Muscle of leg (tissue), 11 donors: Measurements from ENCODE around the gene RABGAP1. TPM values are rescaled to one million over a fixed set of nuclear protein-coding genes. Genes with fewer than 3 reads are reported as not detected.

Experiments
- DNase-seq: peaks from one replicate; pipeline ENCODE4 v3.0.0; 2013
- H3K27ac ChIP-seq: one replicate; pipeline ENCODE4 v1.5.1; 2013; ENCODE audit warnings: mild to moderate bottlenecking, low read length, control low read depth
- H3K27me3 ChIP-seq: one replicate; pipeline ENCODE4 v1.6.1; 2013; ENCODE audit warnings: low read length; ENCODE audit not compliant: control insufficient read depth, insufficient read depth
- H3K36me3 ChIP-seq: one replicate; pipeline ENCODE4 v1.6.1; 2013; ENCODE audit warnings: low read length; ENCODE audit not compliant: control insufficient read depth, insufficient read depth
- H3K4me1 ChIP-seq: one replicate; pipeline ENCODE4 v1.6.1; 2013; ENCODE audit warnings: low read length; ENCODE audit not compliant: control insufficient read depth, insufficient read depth
- H3K4me3 ChIP-seq: one replicate; pipeline ENCODE4 v1.5.1; 2013; ENCODE audit warnings: low read length, control low read depth
- H3K9me3 ChIP-seq: replicated peaks from 2 replicates; pipeline ENCODE4 v1.6.1; 2013; ENCODE audit warnings: low read depth, low read length; ENCODE audit not compliant: control insufficient read depth
- WGBS: methylation state at CpG from one replicate; pipeline ENCODE4 v1.1.5; 2013; ENCODE audit warnings: missing lambda C conversion rate; ENCODE audit not compliant: insufficient coverage; 5-methylcytosine and 5-hydroxymethylcytosine counted together
- polyA plus RNA-seq, 8 donors: library from polyadenylated mRNA; unstranded; fragments of 120-200 nt; gene quantifications; one replicate each; pipeline versions ENCODE4 v1.2.1 to v1.2.3, GENCODE V29; 2013; ENCODE audit warnings: inconsistent platforms in 1 of 8, low replicate concordance in 1 of 8; ENCODE audit not compliant: insufficient read length in 8 of 8, insufficient read depth in 1 of 8
- total RNA-seq: library from RNA; stranded (reverse); fragments of 120-200 nt; gene quantifications from one replicate; pipeline ENCODE4 v1.2.4, GENCODE V29; 2013

Gene RABGAP1
- total and polyA plus RNA-seq, 9 donors: 29.6 to 40.5 (median 30.9) TPM

DNA sequence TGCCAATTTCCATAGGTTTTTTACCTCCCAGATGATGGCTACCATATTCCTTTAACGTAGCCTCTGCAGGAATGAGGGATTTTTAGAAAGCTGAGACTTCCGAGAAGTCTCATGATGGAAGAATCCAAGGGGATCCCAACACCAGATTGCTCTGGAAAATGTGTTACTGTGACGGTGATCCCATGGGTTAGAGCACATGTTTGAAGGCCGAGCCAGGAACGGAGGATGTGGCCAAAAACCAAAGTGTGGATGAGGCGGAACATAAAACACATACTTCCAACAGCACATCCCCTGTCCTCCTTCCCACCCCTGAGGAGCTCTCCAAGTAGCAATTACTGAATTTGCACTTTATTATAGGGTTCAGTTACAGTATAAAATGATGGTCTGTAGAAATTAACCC lies 175.2 kb downstream of the RABGAP1 start:
- no CpG with 5 or more reads among the region's 6 CpGs for WGBS
- Histone ChIP-seq H3K4me1 (peaks cover 23% of the 10 kb centered on the region), H3K27me3 (no peaks in the 10 kb centered on the region), H3K9me3 (no peaks in the 10 kb centered on the region), H3K4me3 (no peak overlapping the region), H3K36me3 (peaks cover 8% of the 10 kb centered on the region), H3K27ac (no peak overlapping the region)
- DNase-seq: peak; percentile 65

DNA sequence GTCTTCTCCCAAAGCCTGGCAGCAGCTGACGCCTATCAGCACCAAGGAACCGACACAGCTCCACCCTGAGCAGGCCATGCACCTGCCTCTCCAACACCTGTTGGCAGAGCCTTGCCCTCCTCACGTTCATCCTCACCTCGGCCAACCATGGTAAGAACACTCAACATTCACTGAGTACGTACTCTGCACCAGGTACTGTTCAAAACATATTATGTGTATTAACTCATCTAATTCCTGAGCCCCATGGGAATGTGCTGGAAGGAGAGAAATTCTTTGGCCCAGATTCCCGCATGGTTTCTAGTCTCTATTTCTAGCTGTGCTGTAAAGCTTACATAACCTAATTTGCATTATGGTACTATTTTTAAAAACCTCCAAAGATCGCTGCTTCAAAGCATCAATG lies 178.7 kb downstream of the RABGAP1 start:
- 59% methylated on average over 2 of the region's 7 CpGs for WGBS
- H3K4me3 ChIP-seq: no peak overlapping the region
- peaks cover 4% of the 10 kb centered on the region for H3K36me3 ChIP-seq
- DNase-seq: peak; percentile 64
- no peaks in the 10 kb centered on the region for H3K9me3 ChIP-seq
- peaks cover 12% of the 10 kb centered on the region for H3K4me1 ChIP-seq
- H3K27me3 ChIP-seq: no peaks in the 10 kb centered on the region
- H3K27ac ChIP-seq: no peak overlapping the region

DNA sequence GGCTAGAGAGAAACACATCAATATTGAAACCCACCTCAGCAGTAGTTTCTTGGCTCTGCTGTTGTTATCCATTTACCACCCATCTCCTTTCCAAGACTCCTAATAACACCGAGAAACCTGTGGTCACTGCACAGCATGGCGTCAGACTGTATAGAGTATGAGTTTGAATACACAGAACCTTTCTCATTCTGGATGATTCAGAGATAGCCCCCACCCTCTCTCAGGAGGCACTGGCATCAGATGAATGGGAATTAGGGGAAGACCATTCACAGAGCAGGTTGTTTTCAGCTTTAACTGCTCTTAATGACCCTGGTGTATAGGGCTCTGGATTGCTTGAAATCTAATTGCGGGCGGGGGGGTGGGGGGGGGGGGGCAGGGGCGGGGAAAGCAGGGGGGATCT lies 179.3 kb downstream of the RABGAP1 start:
- no peak overlapping the region for H3K27ac ChIP-seq
- DNase-seq: no peak
- WGBS: no CpG with 5 or more reads among the region's 5 CpGs
- no peaks in the 10 kb centered on the region for H3K9me3 ChIP-seq
- H3K4me3 ChIP-seq: no peak overlapping the region
- H3K4me1 ChIP-seq: peaks cover 12% of the 10 kb centered on the region
- H3K36me3 ChIP-seq: peaks cover 4% of the 10 kb centered on the region
- no peaks in the 10 kb centered on the region for H3K27me3 ChIP-seq

DNA sequence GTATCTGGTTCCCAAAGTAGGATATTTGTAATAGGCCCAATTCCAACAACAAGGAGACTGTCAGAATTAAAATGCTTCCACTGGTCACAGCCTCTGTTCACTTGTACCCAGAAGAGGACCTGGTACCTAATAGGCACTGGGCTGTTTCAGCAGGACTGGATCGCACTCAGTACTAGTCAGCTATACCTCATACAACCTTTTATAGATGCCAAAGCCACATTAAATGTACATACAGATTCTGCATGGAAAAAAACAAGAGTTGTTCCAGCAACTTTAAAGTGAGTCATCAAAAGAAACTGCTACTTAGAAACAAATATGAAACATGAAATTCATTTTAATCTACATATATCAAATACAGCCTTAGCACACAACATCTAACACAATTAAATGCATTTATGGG lies 180.1 kb downstream of the RABGAP1 start:
- Histone ChIP-seq H3K4me1 (peaks cover 9% of the 10 kb centered on the region), H3K9me3 (no peaks in the 10 kb centered on the region), H3K27me3 (no peaks in the 10 kb centered on the region), H3K27ac (no peak overlapping the region), H3K4me3 (no peak overlapping the region), H3K36me3 (no peaks in the 10 kb centered on the region)
- peak; percentile 65 for DNase-seq
- 63% methylated on average over 1 of the region's 1 CpG for WGBS

DNA sequence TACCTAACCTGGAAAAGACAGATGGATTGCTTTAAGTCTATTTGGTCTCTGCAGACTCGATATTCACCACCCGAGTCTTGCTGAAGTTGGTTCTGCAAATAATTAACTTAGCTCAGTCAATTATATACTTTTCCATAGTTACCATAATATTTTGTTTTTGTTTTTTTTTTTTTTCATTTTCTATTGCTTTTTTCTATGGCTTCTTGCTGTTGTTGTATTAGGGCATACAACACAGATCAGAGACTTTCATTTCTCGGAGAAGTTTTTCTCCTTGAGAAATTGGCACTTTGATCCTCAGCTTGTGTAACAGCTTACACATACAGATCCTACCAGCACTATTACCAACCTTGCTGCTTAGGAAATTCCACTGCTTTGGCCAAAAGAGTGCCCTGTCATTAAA lies 180.6 kb downstream of the RABGAP1 start:
- H3K36me3 ChIP-seq: no peaks in the 10 kb centered on the region
- WGBS: no CpG with 5 or more reads among the region's 3 CpGs
- H3K4me3 ChIP-seq: no peak overlapping the region
- H3K9me3 ChIP-seq: no peaks in the 10 kb centered on the region
- H3K27me3 ChIP-seq: no peaks in the 10 kb centered on the region
- DNase-seq: no peak
- no peak overlapping the region for H3K27ac ChIP-seq
- H3K4me1 ChIP-seq: peaks cover 4% of the 10 kb centered on the region

DNA sequence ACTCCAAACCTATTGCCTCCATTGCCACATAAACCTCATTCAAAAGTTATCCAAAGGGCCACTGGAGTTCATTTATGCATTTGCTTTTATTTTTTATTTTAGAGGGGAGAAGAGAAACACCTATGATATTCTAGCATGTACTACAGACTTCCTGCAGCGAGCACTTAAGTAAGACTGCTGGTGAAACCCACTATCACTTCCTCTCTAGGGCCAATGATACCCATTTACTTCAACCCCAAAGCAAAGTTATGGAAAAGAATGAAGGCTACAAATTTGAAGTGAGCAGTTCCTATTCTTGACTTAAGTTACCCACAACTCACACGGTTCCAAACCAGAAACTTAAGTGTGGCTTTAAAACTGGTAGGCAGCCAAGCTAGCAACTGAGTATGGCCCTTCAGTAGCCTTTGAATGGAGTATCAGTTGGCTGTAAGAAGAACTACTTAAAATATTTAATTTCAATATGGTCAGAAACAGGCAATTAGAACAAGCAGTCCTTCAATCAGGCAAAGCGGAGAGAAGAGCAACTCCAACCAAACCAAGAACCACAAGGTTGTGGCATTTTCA lies 186.8 kb downstream of the RABGAP1 start:
- DNase-seq: no peak
- Histone ChIP-seq H3K27ac (no peak overlapping the region), H3K27me3 (no peaks in the 10 kb centered on the region), H3K4me3 (no peak overlapping the region), H3K36me3 (peaks cover 4% of the 10 kb centered on the region), H3K9me3 (no peaks in the 10 kb centered on the region), H3K4me1 (no peaks in the 10 kb centered on the region)
- no CpG with 5 or more reads among the region's 3 CpGs for WGBS

DNA sequence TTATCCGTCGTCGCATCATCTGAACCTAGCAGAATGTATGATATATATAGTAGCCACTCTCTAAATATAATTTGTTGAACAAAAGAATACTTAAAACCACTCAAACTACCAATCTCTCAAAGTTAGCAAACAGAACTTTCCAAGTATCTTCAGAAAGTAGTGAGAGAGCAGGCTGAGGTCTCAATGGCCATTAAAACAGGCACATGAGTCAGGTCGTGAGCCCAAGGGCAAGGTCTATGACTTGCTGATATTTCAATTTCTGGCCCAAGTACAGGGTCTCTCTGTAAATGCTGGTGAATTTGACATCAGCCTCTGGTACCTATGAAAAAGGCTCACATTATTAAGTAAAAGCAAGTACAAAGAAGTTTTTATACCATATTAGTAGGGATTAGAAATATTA lies 187.8 kb downstream of the RABGAP1 start:
- no peaks in the 10 kb centered on the region for H3K27me3 ChIP-seq
- WGBS: 75% methylated on average over 1 of the region's 4 CpGs
- DNase-seq: no peak
- peaks cover 4% of the 10 kb centered on the region for H3K36me3 ChIP-seq
- H3K9me3 ChIP-seq: no peaks in the 10 kb centered on the region
- H3K27ac ChIP-seq: no peak overlapping the region
- no peak overlapping the region for H3K4me3 ChIP-seq
- no peaks in the 10 kb centered on the region for H3K4me1 ChIP-seq

DNA sequence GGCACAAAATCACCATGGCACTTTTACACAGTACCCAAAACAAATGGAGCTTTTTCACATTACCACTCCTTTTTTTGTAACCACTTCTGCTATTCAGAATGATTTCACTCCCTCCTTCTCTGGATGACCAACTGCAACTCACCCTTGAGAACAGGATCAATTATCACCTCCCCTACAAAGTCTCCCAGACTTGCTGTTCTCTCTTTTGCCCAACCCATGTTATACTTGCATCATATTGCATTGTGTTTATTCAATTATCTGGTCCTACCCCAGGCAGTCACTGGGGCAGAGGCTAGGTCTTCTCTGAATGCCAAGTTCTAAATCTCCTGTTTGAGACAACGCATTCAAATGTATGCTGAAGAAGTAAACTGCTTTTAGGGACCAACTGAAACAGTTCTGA lies 188.6 kb downstream of the RABGAP1 start:
- H3K9me3 ChIP-seq: no peaks in the 10 kb centered on the region
- no peak for DNase-seq
- peaks cover 4% of the 10 kb centered on the region for H3K36me3 ChIP-seq
- no peaks in the 10 kb centered on the region for H3K4me1 ChIP-seq
- no peak overlapping the region for H3K4me3 ChIP-seq
- no peak overlapping the region for H3K27ac ChIP-seq
- no peaks in the 10 kb centered on the region for H3K27me3 ChIP-seq
- no CpG with 5 or more reads among the region's 1 CpG for WGBS

DNA sequence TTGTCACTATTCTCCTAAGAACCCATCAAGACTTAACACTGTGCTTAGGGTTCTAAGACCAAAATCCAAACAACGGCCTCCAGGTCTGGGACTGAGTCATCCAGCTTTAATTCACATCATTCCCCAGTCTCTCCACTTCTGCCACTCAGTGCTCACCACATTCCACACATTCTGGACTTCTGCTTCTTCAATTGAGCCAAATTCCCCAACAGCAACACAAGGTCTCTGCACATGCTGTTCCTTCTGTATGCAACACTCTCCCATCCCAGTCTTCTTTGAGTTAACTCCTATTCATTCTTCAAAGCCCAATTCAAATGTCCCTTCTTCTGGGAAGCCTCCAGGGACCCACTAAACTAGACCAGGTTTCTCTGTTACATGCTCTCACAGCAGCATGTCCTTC lies 190.4 kb downstream of the RABGAP1 start:
- H3K36me3 ChIP-seq: peaks cover 4% of the 10 kb centered on the region
- DNase-seq: no peak
- WGBS: 86% methylated on average over 1 of the region's 1 CpG
- no peaks in the 10 kb centered on the region for H3K9me3 ChIP-seq
- no peaks in the 10 kb centered on the region for H3K4me1 ChIP-seq
- H3K27me3 ChIP-seq: no peaks in the 10 kb centered on the region
- H3K27ac ChIP-seq: no peak overlapping the region
- no peak overlapping the region for H3K4me3 ChIP-seq

DNA sequence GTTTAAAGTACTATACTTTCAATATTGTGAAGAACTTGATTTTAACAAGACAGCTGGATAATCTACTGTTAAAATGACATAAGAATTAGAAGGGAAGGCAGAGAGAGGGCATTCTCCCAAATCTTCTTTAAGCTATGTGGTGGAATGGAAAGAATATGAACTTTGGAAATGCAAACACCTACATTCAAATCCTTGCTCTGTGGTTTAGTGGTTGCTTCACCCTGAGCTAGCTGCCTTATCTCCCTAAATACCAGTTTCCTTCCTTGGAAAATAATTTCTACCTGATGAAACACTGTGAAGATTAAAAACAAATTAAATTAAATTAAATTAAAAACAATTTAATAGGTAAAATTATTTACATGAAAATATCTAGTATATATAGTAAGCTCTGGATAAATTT lies 191.2 kb downstream of the RABGAP1 start:
- Histone ChIP-seq H3K27me3 (no peaks in the 10 kb centered on the region), H3K9me3 (no peaks in the 10 kb centered on the region), H3K36me3 (peaks cover 4% of the 10 kb centered on the region), H3K4me1 (no peaks in the 10 kb centered on the region), H3K4me3 (no peak overlapping the region), H3K27ac (no peak overlapping the region)
- no peak for DNase-seq

DNA sequence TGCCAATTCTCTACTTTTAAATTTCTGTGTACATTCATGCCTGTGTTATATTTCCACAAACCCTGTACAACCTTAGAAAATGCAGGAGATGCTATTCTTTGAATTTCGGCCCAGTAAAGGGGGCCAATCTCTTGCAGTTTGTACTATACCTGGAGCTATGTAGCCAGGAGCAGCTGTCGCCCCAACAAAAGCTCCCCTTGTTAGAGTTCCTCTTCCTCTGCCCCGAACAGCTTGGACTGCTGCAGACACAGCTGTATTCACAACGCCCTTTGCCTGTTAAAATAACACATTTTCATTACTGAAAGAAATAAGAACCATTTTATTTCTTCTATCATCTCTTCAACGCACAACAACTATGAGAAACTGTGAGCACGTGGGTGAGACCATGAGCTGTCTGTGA lies 191.9 kb downstream of the RABGAP1 start:
- no peak for DNase-seq
- WGBS: 86% methylated on average over 5 of the region's 6 CpGs
- Histone ChIP-seq H3K9me3 (no peaks in the 10 kb centered on the region), H3K27me3 (no peaks in the 10 kb centered on the region), H3K27ac (no peak overlapping the region), H3K36me3 (peaks cover 4% of the 10 kb centered on the region), H3K4me3 (no peak overlapping the region), H3K4me1 (no peaks in the 10 kb centered on the region)
